OCI-LY3 (cell line): ENCODE results near the gene ANKRD44.
"Not testable (repeated sequence)": the region's sequence is repeated elsewhere in the genome, so short reads cannot be mapped to it uniquely, and the experiment has no call there.

Experiments used
- EZH2phosphoT487 ChIP-seq: fragments of 200-600 bp; shearing (Covaris generic); IDR thresholded peaks from 2 replicates; pipeline ENCODE4 v1.6.1; 2018; ENCODE audit warnings: antibody characterized with exemption, mixed run types, low read depth
- TF ChIP-seq, protein P1 (sequence below): fragments of 200-600, 300-600 bp; sonication (generic); IDR thresholded peaks from 2 replicates; pipeline ENCODE4 v1.5.1; 2014; ENCODE audit warnings: antibody characterized with exemption, low read length, low read depth

DNA sequence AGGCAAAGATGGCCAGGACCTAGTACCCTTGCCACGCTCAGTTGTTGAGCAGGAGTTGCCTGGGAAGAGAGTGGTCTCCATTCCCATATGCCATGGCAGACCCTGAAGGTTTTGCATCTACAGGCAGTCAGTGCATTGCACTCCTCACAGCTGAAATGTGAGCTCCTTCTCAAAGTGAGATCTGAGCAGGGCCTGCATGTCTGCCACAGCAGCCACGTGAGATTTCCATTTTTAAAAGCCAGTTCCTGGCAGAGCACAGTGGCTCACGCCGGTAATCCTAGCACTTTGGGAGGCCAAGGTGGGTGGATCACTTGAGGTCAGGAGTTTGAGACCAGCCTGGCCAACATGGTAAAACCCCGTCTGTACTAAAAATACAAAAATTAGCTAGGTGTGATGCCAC is 33.4 kb upstream of the ANKRD44 start:
- TF ChIP-seq, protein P1, sequence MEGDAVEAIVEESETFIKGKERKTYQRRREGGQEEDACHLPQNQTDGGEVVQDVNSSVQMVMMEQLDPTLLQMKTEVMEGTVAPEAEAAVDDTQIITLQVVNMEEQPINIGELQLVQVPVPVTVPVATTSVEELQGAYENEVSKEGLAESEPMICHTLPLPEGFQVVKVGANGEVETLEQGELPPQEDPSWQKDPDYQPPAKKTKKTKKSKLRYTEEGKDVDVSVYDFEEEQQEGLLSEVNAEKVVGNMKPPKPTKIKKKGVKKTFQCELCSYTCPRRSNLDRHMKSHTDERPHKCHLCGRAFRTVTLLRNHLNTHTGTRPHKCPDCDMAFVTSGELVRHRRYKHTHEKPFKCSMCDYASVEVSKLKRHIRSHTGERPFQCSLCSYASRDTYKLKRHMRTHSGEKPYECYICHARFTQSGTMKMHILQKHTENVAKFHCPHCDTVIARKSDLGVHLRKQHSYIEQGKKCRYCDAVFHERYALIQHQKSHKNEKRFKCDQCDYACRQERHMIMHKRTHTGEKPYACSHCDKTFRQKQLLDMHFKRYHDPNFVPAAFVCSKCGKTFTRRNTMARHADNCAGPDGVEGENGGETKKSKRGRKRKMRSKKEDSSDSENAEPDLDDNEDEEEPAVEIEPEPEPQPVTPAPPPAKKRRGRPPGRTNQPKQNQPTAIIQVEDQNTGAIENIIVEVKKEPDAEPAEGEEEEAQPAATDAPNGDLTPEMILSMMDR: not testable (repeated sequence)
- not testable (repeated sequence) for TF ChIP-seq EZH2phosphoT487
